SK-N-DZ (cell line): ENCODE data around the gene MGA.
"Not testable (repeated sequence)": the region's sequence is repeated elsewhere in the genome, so short reads cannot be mapped to it uniquely, and the experiment has no call there.

Experiments
- DNase-seq: peaks from one replicate; pipeline ENCODE4 v3.0.0-alpha.2; 2015; ENCODE audit warnings: low spot score

MGA gene

GRCh38 chr15:41714291-41714690, 54.1 kb downstream of the MGA start:
- no peak for DNase-seq

GRCh38 chr15:41716864-41717263, 56.7 kb downstream of the MGA start:
- DNase-seq: no peak

- DNase-seq: no peak
Measured at GRCh38 chr15:41727143-41727542, 66.9 kb downstream of the MGA start.

DNA sequence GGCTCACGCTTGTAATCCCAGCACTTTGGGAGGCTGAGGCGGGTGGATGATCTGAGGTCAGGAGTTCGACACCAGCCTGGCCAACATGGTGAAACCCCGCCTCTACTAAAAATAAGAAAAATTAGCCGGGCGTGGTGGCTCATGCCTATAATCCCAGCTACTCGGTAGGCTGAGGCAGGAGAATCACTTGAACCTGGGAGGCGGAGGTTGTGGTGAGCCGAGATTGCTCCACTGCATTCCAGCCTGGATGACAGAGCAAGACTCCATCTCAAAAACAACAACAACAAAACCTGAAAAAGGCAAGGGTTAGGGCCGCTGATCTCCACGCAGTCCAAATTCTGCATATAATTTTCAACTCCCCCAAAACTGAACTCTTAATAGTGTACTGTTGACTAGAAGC, 67.9 kb downstream of the MGA start:
- not testable (repeated sequence) for DNase-seq

GRCh38 chr15:41730543-41730942, 70.3 kb downstream of the MGA start:
- DNase-seq: no peak

GRCh38 chr15:41732483-41732882, 72.3 kb downstream of the MGA start:
- DNase-seq: no peak

DNA sequence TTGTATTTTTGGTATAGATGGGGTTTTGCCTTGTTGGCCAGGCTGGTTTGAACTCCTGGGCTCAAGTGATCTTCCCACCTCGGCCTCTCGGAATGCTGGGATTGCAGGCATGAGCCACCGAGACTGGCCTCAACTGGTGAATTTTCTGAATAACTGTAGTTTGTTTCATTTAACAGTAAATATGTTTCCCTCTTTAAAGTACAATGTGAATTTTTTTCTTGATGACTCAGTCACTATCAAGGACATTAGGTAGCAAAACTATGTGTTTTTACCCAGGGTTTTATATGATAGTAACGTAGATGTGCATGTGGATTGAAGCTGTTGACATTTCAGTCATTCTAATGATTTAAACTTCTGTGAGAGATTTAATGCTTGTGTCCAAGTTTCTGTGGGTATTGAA, 73.9 kb downstream of the MGA start:
- no peak for DNase-seq

DNA sequence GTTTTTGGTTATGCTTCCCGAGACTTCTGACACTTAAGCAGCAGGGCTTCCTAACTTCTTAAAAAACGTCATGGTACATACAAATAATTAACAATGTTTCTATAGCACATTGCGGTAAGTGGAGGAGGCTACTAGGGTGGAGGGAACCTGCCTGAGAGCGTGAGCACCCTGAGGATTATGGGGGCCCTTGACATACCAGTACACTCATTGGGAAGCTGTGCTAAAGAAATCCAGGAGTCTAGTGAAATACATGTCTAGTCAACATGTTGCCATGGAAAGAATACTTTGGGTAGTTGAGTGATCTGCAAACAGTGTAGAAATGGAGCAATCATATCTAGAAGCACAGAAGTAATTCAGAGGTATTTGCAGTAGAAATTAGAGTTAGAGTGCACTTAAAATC, 74.8 kb downstream of the MGA start:
- no peak for DNase-seq

DNA sequence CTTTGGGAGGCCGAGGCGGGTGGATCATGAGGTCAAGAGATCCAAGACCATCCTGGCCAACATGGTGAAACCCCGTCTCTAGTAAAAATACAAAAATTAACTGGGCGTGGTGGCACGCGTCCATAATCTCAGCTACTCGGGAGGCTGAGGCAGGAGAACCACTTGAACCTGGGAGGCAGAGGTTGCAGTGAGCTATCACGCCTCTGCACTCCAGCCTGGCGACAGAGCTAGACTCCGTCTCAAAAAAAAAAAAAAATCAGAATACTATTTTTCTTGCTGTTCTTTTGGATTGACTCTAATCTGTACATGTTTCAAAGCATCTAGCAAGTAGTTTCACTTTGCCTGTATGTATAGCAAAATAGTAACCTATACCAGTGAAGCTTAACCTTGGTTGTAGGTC, 75.3 kb downstream of the MGA start:
- DNase-seq: not testable (repeated sequence)

DNA sequence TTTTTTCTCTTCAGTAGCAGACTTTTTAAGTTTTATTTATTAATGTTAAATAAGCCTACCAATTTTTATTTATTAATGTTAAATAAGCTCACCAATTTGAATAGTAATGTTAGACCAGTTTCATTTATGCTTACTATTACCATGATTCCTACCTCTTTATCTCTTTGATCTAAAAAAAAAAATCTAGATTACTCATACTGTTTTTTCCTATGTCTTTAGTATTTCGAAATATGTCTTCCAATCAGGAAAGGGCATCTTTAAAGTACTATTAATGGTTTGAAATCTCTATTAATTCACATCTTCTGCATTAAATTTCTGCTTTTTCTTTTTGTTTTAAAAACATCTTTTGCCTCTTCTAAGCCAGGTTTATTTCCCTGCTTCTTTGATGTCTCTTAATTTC, 86.6 kb downstream of the MGA start:
- DNase-seq: no peak

GRCh38 chr15:41756198-41756597, 96.0 kb downstream of the MGA start:
- no peak for DNase-seq

DNA sequence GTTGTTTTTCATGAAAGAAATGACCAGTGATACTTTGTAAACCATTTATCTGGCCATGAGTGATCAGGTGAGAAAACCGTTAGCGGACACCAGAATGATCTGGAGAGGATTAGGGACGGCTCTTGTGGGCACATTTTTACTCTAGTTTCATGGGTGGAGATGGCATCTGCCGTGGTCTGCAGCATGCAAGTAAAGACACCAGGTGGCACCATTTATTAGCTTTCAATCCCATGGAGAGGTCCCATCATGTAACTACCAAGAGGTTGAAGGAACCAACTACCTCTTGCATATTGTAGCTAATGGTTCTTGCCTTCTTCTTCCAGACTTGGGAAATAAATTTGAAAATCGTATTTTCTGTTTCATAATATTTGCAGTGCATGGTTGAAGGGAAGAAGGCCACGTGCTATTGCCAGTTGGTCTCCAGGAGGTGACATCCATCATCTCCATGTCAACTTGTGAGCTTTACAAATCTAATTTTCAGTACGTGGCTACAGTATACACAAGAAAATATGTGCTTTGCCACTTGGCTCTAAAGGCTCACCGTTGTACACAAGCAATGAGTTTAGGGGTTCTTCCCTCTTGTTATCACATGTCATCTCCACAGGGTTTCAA, 112.6 kb downstream of the MGA start:
- peak; percentile 76 for DNase-seq

DNA sequence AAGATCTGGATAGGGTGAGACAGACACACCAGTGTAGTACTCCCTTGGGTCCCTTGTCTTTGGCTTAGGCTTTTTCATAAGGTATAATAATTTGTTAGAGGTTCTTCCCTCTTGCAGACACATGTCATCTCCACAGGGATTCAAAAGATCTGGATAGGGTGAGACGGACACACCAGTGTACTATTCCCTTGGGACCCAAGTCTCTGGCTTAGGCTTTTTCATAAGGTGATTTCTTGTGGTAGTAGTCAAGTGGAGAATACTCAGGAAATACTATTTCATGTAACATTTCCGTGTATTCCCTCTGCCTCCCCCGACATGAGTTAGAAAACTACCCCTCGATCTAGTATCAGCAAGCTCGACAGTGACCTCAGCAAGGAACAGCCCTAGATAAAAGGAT, 113.1 kb downstream of the MGA start:
- DNase-seq: peak; percentile 36

- no peak for DNase-seq
Measured at GRCh38 chr15:41773729-41774061, 113.5 kb downstream of the MGA start.

DNA sequence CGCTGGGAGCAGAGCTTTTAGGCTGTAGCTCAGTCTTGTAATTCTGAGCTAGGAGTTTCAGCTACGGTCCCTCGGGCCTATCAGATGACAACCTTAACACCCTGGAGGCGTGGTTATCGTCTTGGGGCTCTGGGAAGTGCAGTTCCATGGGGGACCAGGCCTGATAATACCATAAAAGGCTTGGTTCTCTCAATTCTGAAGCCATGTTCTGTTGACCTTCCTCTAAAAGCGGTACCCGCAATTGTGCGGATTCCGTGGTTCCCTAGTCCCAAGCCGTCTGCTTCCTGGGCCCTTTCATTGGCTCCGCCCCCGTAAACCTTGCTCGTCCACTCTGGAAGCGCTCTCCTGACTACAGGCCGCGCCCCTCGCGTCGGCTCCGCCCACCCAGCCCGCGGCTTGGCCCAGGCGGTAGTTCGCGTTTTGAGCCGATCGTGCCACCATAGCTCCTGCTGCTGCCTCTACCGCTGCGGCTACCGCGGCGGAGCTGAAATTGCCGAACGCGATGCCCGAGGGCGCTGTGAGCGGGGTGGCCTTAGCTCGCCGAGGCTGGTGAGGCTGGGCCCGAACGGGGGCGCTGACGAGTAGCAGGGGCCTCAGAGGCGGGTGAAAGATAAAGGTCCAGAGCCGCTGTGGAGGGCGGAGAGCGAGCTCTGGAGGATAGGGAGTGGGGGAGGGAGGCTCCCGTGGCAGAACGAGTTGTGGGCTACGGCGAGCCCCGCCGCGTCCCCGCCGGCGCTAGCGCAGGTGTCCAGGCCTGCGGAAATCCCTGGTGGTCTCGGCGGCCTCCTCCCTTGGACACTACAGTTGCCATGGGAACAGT, 114.1 kb downstream of the MGA start, which contains the start of gene MAPKBP1:
Gene MAPKBP1, plus strand, starts transcription at position 423 of the 820 bp plus-strand sequence. CDS start 792 bp downstream, outside the sequence.
- peak; percentile 98 for DNase-seq

DNA sequence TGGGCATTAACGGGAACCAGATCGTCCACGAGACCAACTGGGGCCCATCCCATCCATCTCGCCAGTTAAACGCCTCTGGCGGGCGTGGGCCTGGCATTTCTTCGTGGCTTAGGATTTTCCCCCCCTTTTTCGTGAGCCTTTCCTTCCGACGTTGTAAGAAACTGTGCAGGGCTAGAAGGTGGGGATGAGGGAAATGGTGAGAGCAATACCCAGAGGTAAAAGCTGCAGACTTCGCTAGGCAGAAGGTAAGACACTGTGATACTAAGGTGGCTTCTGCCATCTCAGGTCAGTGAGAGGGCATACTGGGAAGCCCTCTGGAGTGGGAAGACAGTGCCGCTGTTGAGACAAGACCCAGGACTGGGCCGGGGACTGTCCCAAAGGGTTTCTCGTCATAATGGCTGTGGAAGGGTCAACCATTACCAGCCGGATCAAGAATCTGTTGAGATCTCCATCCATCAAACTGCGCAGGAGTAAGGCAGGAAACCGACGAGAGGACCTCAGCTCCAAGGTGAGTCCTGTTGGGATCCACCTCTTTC, 114.7 kb downstream of the MGA start:
- no peak for DNase-seq

- no peak for DNase-seq
Measured at GRCh38 chr15:41775651-41776050, 115.4 kb downstream of the MGA start.

GRCh38 chr15:41777421-41777973, 117.3 kb downstream of the MGA start:
- DNase-seq: no peak

- DNase-seq: no peak
Measured at GRCh38 chr15:41778521-41778920, 118.3 kb downstream of the MGA start.

DNA sequence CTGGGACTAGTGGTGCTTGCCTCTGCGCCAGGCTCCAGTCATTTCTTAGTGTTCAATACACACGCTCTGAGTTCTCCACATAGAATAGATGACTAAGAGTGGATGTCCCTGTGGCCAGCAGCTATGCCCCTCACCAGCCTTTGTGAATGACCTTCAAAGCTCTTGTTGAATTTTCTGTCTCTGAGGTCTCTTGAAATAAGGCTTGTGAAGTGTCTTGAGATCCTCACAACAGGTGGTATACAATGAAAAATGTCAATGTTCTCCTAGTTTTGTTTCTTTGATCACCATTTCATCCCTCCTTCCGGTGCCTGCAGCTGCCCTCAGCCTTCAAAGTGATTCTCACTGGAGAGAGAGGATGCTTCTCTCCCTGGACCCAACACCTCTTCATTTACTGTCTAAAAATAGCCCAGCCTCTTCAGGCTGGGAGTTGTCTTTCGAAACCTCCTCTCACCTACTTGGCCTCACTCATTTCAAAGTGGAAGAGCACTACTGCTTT, 119.5 kb downstream of the MGA start:
- no peak for DNase-seq

- no peak for DNase-seq
Measured at GRCh38 chr15:41780266-41780665, 120.1 kb downstream of the MGA start.

DNA sequence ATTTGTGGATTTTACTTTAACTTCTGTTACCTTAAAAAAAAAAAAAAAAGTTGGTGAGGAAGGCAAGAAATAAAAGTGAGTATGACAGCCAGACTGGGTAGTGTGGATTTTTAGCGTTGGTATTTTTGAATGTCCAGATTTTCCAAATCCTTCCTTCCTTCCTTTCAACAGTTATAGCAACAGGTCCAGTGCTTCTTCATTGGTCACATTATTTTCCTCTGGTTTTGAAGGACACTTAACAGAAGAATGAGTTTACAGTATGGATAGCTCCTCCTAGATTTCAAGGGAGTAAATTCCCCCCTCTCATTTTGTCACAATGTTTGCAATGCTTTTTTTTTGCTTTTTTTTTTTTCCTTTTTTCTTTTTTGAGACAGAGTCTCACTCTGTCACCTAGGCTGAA, 120.5 kb downstream of the MGA start:
- no peak for DNase-seq
